ENCODE measurements around the gene MSH2.

Gene MSH2

GRCh38 chr2:47519147-47519537, 116.2 kb downstream of the MSH2 start:
- H3K4me3 ChIP-seq (ENCODE audit: low read depth, low read length), result no peak overlapping the region
- TF ChIP-seq CTCF (IDR thresholded peaks at IDR 0.05; ENCODE audit: control insufficient read depth, extremely low read depth, insufficient read depth), result no peak
- no peak for DNase-seq (ENCODE audit: low read depth)

- no peak for TF ChIP-seq CTCF (IDR thresholded peaks at IDR 0.05; ENCODE audit: control insufficient read depth, extremely low read depth, insufficient read depth)
- DNase-seq (ENCODE audit: low read depth), result no peak
- no peak overlapping the region for H3K4me3 ChIP-seq (ENCODE audit: low read depth, low read length)
These were observed 116.8 kb downstream of the MSH2 start for GRCh38 chr2:47519604-47520301.

- no peak overlapping the region for H3K4me3 ChIP-seq (ENCODE audit: low read depth, low read length)
- TF ChIP-seq CTCF (IDR thresholded peaks at IDR 0.05; ENCODE audit: control insufficient read depth, extremely low read depth, insufficient read depth), result no peak
- no peak for DNase-seq (ENCODE audit: low read depth)
These were observed 117.3 kb downstream of the MSH2 start for GRCh38 chr2:47520302-47520630.

GRCh38 chr2:47520825-47521665, 118.1 kb downstream of the MSH2 start:
- no peak overlapping the region for H3K4me3 ChIP-seq (ENCODE audit: low read depth, low read length)
- DNase-seq (ENCODE audit: low read depth), result no peak
- TF ChIP-seq CTCF (IDR thresholded peaks at IDR 0.05; ENCODE audit: control insufficient read depth, extremely low read depth, insufficient read depth), result no peak

GRCh38 chr2:47521666-47522285, 118.8 kb downstream of the MSH2 start:
- DNase-seq (ENCODE audit: low read depth), result no peak
- no peak overlapping the region for H3K4me3 ChIP-seq (ENCODE audit: low read depth, low read length)
- no peak for TF ChIP-seq CTCF (IDR thresholded peaks at IDR 0.05; ENCODE audit: control insufficient read depth, extremely low read depth, insufficient read depth)

GRCh38 chr2:47525167-47525566, 122.2 kb downstream of the MSH2 start:
- no peak for DNase-seq (ENCODE audit: low read depth)
- no peak for TF ChIP-seq CTCF (IDR thresholded peaks at IDR 0.05; ENCODE audit: control insufficient read depth, extremely low read depth, insufficient read depth)
- no peak overlapping the region for H3K4me3 ChIP-seq (ENCODE audit: low read depth, low read length)

All from LNCaP clone FGC (cell line).